PC-3 (cell line): ENCODE data around the gene ARSB.

ENCODE experiments used
- EZH2 ChIP-seq: fragments of 300-600 bp; sonication (generic); IDR thresholded peaks from one replicate; pipeline ENCODE4 v1.6.1; 2017; ENCODE audit warnings: antibody characterized with exemption, mild to moderate bottlenecking, low read length; ENCODE audit not compliant: unreplicated experiment
- EZH2phosphoT487 ChIP-seq: fragments of 300-600 bp; sonication (generic); IDR thresholded peaks from 2 replicates; pipeline ENCODE4 v1.6.1; 2018; ENCODE audit warnings: mild to moderate bottlenecking, antibody characterized with exemption, low read length, borderline replicate concordance
- TF ChIP-seq, protein P1 (sequence below): fragments of 300-600 bp; sonication (generic); conservative IDR thresholded peaks from 2 replicates; pipeline ENCODE4 v1.5.1; 2017; ENCODE audit warnings: antibody characterized with exemption, low read depth, mild to moderate bottlenecking, low read length

GRCh38 chr5:79023947-79024346 is 38.8 kb upstream of the ARSB start:
- TF ChIP-seq, protein P1, sequence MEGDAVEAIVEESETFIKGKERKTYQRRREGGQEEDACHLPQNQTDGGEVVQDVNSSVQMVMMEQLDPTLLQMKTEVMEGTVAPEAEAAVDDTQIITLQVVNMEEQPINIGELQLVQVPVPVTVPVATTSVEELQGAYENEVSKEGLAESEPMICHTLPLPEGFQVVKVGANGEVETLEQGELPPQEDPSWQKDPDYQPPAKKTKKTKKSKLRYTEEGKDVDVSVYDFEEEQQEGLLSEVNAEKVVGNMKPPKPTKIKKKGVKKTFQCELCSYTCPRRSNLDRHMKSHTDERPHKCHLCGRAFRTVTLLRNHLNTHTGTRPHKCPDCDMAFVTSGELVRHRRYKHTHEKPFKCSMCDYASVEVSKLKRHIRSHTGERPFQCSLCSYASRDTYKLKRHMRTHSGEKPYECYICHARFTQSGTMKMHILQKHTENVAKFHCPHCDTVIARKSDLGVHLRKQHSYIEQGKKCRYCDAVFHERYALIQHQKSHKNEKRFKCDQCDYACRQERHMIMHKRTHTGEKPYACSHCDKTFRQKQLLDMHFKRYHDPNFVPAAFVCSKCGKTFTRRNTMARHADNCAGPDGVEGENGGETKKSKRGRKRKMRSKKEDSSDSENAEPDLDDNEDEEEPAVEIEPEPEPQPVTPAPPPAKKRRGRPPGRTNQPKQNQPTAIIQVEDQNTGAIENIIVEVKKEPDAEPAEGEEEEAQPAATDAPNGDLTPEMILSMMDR, result no peak
- no peak for TF ChIP-seq EZH2
- TF ChIP-seq EZH2phosphoT487, result no peak
